ENCODE results near the gene GNL2. TPM values are rescaled to one million over a fixed set of nuclear protein-coding genes. Genes with fewer than 3 reads are reported as not detected.
A peak's percentile ranks its signal among the peaks of the same experiment; 100 is the strongest.

GNL2 gene
- total and polyA plus RNA-seq, 9 of the 15 experiments (the other 6 are each of a cell fraction or from before 2014, with no cell fraction given): 156 to 371 (median 263) TPM

DNA sequence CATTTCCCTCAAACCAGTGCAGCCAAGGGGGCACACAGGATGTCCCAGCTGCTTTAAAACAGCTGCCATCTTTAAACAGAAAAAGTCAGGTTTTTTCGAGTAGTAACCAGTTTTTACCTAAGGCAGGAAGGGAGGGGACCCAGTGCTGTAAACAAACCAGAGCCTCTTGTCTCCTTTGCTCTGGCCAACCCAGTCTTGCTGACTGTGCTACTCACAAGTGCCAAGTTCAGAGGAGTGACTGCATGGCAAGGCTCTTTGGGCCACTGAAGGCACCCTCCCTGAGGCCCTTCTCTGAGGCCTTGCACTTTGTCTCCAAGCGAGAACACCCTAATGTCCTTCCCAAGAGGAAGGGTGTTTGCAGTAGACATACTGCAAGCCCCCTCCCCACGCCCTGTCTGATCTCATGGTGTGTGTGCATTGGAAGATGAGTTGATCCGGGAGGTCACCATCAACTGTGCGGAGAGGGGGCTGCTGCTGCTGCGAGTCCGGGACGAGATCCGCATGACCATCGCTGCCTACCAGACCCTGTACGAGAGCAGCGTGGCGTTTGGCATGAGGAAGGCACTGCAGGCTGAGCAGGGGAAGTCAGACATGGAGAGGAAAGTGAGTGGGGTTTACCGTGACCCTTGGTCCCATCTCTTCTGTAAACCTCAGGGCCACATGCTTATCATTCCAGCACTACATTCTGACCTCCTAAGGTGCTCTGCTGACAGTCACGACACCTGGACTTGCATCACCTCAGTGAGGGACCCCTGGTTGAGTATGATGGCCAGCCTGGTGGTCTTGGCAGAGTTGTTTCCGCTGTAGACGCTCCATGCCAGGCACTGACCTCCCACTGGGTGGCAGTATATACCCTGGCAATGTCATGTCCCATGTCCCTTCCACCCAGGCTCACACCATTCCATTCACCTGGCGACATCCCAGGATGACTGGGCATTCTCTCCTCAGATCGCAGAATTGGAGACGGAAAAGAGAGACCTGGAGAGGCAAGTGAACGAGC is 34.3 kb downstream of the GNL2 start (continued):
- TF ChIP-seq, protein P1, sequence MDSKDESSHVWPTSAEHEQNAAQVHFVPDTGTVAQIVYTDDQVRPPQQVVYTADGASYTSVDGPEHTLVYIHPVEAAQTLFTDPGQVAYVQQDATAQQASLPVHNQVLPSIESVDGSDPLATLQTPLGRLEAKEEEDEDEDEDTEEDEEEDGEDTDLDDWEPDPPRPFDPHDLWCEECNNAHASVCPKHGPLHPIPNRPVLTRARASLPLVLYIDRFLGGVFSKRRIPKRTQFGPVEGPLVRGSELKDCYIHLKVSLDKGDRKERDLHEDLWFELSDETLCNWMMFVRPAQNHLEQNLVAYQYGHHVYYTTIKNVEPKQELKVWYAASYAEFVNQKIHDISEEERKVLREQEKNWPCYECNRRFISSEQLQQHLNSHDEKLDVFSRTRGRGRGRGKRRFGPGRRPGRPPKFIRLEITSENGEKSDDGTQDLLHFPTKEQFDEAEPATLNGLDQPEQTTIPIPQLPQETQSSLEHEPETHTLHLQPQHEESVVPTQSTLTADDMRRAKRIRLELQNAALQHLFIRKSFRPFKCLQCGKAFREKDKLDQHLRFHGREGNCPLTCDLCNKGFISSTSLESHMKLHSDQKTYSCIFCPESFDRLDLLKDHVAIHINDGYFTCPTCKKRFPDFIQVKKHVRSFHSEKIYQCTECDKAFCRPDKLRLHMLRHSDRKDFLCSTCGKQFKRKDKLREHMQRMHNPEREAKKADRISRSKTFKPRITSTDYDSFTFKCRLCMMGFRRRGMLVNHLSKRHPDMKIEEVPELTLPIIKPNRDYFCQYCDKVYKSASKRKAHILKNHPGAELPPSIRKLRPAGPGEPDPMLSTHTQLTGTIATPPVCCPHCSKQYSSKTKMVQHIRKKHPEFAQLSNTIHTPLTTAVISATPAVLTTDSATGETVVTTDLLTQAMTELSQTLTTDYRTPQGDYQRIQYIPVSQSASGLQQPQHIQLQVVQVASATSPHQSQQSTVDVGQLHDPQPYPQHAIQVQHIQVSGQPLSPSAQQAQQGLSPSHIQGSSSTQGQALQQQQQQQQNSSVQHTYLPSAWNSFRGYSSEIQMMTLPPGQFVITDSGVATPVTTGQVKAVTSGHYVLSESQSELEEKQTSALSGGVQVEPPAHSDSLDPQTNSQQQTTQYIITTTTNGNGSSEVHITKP (IDR thresholded peaks at IDR 0.05; ENCODE audit: partially characterized antibody): no peak
- no peak for TF ChIP-seq GTF2A2 (tag; IDR thresholded peaks at IDR 0.05)
- peak in 1 of 2 experiments; percentile 24; a peak in 1 of 4 replicates for TF ChIP-seq TRIM24 (IDR thresholded peaks at IDR 0.05)
- TF ChIP-seq HNRNPK (IDR thresholded peaks at IDR 0.05; ENCODE audit: low read depth, low read length, poor library complexity, severe bottlenecking): no peak
- peak in 1 of 3 experiments; percentile 8 for TF ChIP-seq YY1 (IDR thresholded peaks at IDR 0.05; ENCODE audit: borderline replicate concordance in 1 of 3, control insufficient read depth in 1 of 3, extremely low read depth in 1 of 3, insufficient read depth in 3 of 3, insufficient read length in 1 of 3, insufficient replicate concordance in 2 of 3, low read depth in 1 of 3, low read length in 2 of 3)
- TF ChIP-seq, protein P2, sequence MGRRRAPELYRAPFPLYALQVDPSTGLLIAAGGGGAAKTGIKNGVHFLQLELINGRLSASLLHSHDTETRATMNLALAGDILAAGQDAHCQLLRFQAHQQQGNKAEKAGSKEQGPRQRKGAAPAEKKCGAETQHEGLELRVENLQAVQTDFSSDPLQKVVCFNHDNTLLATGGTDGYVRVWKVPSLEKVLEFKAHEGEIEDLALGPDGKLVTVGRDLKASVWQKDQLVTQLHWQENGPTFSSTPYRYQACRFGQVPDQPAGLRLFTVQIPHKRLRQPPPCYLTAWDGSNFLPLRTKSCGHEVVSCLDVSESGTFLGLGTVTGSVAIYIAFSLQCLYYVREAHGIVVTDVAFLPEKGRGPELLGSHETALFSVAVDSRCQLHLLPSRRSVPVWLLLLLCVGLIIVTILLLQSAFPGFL (CRISPR knock-in tag; IDR thresholded peaks at IDR 0.05): no peak
- TF ChIP-seq ZBTB7A (IDR thresholded peaks at IDR 0.05; ENCODE audit: borderline replicate concordance, control insufficient read depth, low read depth, low read length): 0 out of 2 replicates have a peak, but pooled peaks have one; percentile 26
- TF ChIP-seq ZNF232 (CRISPR knock-in tag; IDR thresholded peaks at IDR 0.05): no peak
- TF ChIP-seq, protein P3, sequence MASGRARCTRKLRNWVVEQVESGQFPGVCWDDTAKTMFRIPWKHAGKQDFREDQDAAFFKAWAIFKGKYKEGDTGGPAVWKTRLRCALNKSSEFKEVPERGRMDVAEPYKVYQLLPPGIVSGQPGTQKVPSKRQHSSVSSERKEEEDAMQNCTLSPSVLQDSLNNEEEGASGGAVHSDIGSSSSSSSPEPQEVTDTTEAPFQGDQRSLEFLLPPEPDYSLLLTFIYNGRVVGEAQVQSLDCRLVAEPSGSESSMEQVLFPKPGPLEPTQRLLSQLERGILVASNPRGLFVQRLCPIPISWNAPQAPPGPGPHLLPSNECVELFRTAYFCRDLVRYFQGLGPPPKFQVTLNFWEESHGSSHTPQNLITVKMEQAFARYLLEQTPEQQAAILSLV (tag; IDR thresholded peaks at IDR 0.05): no peak
- TF ChIP-seq GATA2 (CRISPR knock-in tag; IDR thresholded peaks at IDR 0.05): no peak
- TF ChIP-seq KLF10 (CRISPR knock-in tag; IDR thresholded peaks at IDR 0.05): no peak
- TF ChIP-seq MTA3 (IDR thresholded peaks at IDR 0.05; ENCODE audit: borderline replicate concordance): peak; percentile 42; the same call in 1 of the 2 replicates
- TF ChIP-seq KLF16 (IDR thresholded peaks at IDR 0.05): no peak
- TF ChIP-seq BRD9 (IDR thresholded peaks at IDR 0.05; ENCODE audit: low read depth, partially characterized antibody): no peak
- TF ChIP-seq SMARCA5 (IDR thresholded peaks at IDR 0.05): 0 out of 2 replicates have a peak, but pooled peaks have one; percentile 37
- no peak for TF ChIP-seq SMAD1 (IDR thresholded peaks at IDR 0.05; ENCODE audit: low read depth, low read length, partially characterized antibody)
- TF ChIP-seq, protein P4, sequence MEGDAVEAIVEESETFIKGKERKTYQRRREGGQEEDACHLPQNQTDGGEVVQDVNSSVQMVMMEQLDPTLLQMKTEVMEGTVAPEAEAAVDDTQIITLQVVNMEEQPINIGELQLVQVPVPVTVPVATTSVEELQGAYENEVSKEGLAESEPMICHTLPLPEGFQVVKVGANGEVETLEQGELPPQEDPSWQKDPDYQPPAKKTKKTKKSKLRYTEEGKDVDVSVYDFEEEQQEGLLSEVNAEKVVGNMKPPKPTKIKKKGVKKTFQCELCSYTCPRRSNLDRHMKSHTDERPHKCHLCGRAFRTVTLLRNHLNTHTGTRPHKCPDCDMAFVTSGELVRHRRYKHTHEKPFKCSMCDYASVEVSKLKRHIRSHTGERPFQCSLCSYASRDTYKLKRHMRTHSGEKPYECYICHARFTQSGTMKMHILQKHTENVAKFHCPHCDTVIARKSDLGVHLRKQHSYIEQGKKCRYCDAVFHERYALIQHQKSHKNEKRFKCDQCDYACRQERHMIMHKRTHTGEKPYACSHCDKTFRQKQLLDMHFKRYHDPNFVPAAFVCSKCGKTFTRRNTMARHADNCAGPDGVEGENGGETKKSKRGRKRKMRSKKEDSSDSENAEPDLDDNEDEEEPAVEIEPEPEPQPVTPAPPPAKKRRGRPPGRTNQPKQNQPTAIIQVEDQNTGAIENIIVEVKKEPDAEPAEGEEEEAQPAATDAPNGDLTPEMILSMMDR (IDR thresholded peaks at IDR 0.05 in 2 of 3, conservative IDR thresholded peaks at IDR 0.05 in 1 of 3; ENCODE audit: insufficient read depth in 2 of 3, low read depth in 1 of 3, low read length in 3 of 3): peak; percentile 68 to 89 (median 76)
